ENCODE results near the gene UTP25.
A peak's percentile ranks its signal among the peaks of the same experiment; 100 is the strongest.
"Not testable (repeated sequence)": the region's sequence is repeated elsewhere in the genome, so short reads cannot be mapped to it uniquely, and the experiment has no call there.

UTP25 gene

DNA sequence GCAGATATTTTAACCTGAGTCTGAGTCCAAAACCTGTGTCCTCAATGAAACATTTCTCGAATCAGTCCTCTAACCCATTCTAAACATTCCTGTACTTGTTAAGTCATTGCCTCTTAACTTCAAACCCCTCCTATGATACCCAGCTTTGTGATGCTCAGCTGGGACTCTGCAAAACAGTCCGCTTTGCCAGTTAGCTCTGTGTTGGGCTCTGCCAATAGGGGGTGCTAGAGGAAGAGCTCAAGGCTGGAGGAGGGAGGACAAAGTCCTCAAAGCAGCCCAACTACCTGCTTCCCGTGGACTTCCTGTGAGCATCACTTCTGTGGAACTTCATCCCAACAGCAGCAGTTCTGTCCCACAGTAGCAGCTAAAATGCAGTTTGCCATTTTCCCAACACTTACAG lies 72.2 kb downstream of the UTP25 start:
- peak in 1 of 5 donors; percentile 13 for DNase-seq

GRCh38 chr1:209900734-209901133 lies 73.0 kb downstream of the UTP25 start:
- no peak for DNase-seq

DNA sequence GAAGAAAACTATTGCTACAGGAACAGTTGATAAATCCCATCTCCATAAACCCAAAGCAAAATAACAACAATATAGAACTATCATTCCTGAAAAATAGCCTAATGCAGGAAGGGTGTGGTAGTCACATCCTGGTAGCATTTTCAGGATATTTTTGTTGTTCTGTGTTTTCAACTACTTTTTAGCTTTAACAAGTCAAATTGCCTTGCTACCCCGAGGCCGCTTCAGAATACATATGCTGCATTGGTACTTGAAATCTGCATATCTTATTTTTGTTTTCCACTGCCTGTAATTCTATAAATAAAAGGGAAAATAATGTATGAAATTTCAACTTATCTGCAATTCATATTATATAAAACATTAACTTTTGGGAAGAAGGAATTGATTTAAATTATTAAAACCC lies 73.4 kb downstream of the UTP25 start:
- no peak for DNase-seq

DNA sequence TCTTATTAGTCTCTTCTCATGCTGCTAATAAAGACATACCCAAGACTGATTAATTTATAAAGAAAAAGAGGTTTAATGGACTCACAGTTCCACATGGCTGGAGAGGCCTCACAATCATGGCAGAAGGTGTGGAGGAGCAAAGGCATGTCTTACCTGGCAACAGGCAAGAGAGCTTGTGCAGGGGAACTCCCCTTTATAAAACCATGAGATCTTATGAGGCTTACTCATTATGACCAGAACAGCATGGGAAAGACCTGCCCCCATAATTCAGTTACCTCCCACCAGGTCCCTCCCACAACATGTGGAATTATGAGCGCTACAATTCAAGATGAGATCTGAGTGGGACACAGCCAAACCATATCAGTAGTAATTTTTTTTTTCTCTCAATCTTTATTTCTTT lies 77.0 kb downstream of the UTP25 start:
- DNase-seq: not testable (repeated sequence)

Measured in T-helper 1 cell (primary cell).